ENCODE data around the gene HNRNPL. TPM values are rescaled to one million over a fixed set of nuclear protein-coding genes. Genes with fewer than 3 reads are reported as not detected.
"Not testable (repeated sequence)": the region's sequence is repeated elsewhere in the genome, so short reads cannot be mapped to it uniquely, and the experiment has no call there.

Gene HNRNPL
- total and polyA plus RNA-seq, 2 donors from 2014 or later = 168 to 278 TPM

DNA sequence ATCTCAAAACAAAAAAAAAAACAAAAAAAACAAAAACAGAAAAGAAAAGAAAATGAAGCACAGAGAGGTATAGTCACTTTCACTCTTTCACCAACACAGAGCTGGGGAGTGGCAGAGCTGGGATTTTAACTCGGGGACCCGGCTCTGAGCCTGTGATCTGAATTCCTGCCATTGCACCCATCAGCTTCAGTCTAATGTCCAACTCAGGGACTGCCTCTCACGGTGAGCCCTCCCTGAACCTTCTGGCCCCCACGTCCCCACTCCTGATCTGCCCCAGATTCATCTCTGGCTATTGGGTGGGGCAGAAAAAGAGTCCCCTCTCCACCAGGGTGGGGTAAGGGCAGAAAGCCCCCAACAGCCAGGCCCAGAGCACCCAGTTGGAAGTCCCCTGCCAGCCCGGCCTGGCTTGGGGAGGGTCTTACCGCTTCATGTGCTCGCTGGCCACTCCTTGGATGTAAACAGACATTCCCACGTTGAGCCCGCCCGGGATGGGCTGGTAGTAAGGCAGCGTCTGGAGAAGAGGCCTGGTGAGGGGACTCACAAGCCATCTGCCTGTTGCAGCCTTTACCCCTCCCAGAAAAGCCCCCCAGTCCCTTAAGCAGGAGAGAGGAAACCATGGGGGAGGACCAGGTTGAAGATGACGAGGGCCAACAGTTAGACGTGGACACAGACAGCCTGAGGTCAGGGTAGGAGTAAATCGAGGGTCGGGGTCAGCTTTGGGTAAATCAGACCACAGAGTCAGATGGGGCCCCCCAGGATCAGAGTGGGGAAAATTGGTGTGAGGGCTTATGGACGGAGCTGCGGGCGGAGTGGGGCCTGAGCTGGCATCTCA, 37.6 kb downstream of the HNRNPL start:
- DNase-seq (peak in 1 of 5 donors; percentile 59), FAIRE-seq (no peak)
- Histone ChIP-seq H3K9ac (ENCODE audit: low read length in 3 of 3) (no peak overlapping the region), H3K36me3 (ENCODE audit: control insufficient read depth in 2 of 3, insufficient read depth in 3 of 3, low read length in 3 of 3) (peaks cover 0 to 15% (median 14%) of the 10 kb centered on the region in 3 donors), H3K4me1 (ENCODE audit: control insufficient read depth in 2 of 3, insufficient read depth in 2 of 3, low read depth in 1 of 3, low read length in 3 of 3) (no peaks in the 10 kb centered on the region), H3K27me3 (ENCODE audit: control insufficient read depth, insufficient read depth, low read length) (no peaks in the 10 kb centered on the region), H3K4me3 (ENCODE audit: low read length in 3 of 3) (no peak overlapping the region), H3K9me3 (ENCODE audit: control insufficient read depth in 2 of 3, insufficient read depth in 1 of 3, low read length in 3 of 3) (no peaks in the 10 kb centered on the region), H3K27ac (ENCODE audit: low read depth in 2 of 2, low read length in 2 of 2) (no peak overlapping the region)
- TF ChIP-seq, protein P1, sequence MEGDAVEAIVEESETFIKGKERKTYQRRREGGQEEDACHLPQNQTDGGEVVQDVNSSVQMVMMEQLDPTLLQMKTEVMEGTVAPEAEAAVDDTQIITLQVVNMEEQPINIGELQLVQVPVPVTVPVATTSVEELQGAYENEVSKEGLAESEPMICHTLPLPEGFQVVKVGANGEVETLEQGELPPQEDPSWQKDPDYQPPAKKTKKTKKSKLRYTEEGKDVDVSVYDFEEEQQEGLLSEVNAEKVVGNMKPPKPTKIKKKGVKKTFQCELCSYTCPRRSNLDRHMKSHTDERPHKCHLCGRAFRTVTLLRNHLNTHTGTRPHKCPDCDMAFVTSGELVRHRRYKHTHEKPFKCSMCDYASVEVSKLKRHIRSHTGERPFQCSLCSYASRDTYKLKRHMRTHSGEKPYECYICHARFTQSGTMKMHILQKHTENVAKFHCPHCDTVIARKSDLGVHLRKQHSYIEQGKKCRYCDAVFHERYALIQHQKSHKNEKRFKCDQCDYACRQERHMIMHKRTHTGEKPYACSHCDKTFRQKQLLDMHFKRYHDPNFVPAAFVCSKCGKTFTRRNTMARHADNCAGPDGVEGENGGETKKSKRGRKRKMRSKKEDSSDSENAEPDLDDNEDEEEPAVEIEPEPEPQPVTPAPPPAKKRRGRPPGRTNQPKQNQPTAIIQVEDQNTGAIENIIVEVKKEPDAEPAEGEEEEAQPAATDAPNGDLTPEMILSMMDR (IDR thresholded peaks at IDR 0.05; ENCODE audit: borderline replicate concordance, extremely low read depth, insufficient read depth) = no peak
- intact Hi-C loops (cut with DNase I) = no loop called here

DNA sequence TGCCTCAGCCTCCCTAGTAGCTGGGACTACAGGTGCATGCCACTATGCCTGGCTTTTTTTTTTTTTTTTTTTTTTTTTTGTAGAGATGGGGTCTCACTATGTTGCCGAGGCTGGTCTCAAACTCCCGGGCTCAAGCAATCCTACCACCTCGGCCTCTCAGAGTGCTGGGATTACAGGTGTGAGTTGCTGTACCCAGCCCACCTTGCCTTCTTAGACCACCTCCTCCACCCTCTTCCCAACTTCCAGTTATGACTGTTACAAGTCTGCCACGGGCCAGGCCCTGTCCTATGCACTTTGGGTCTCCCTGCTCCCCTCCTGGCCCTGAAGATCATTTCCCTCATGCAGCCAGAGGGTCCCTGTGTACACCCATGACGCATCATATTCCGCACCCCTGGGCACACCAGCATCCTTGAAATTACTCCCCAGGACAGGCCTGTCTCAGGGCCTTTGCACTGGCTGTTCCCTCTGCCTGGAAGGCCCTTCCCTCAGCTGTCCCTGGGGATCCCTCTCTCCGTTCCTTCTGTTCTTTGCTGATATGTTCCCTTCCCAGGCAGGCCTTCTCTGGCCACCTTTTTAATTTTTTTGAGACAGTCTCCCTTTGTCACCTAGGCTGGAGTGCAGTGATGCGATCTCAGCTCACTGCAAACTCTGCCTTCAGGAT, 40.1 kb downstream of the HNRNPL start:
- FAIRE-seq (no peak), DNase-seq (peak in 1 of 5 donors; percentile 9)
- no peaks in the 10 kb centered on the region for H3K27me3 ChIP-seq (ENCODE audit: control insufficient read depth, insufficient read depth, low read length)
- intact Hi-C loops (cut with DNase I) = loop anchor here (10.0 kb wide), 1 partner anchor 55 kb away; no protein-coding TSS in a partner anchor
- H3K36me3 ChIP-seq (ENCODE audit: control insufficient read depth in 2 of 3, insufficient read depth in 3 of 3, low read length in 3 of 3) = no peaks in the 10 kb centered on the region
- H3K9me3 ChIP-seq (ENCODE audit: control insufficient read depth in 2 of 3, insufficient read depth in 1 of 3, low read length in 3 of 3) = no peaks in the 10 kb centered on the region
- no peak overlapping the region for H3K27ac ChIP-seq (ENCODE audit: low read depth in 2 of 2, low read length in 2 of 2)
- no peak overlapping the region for H3K9ac ChIP-seq (ENCODE audit: low read length in 3 of 3)
- TF ChIP-seq, protein P1 (IDR thresholded peaks at IDR 0.05; ENCODE audit: borderline replicate concordance, extremely low read depth, insufficient read depth) = no peak
- peaks cover 0 to 2% (median 0%) of the 10 kb centered on the region in 3 donors for H3K4me1 ChIP-seq (ENCODE audit: control insufficient read depth in 2 of 3, insufficient read depth in 2 of 3, low read depth in 1 of 3, low read length in 3 of 3)
- H3K4me3 ChIP-seq (ENCODE audit: low read length in 3 of 3) = no peak overlapping the region

DNA sequence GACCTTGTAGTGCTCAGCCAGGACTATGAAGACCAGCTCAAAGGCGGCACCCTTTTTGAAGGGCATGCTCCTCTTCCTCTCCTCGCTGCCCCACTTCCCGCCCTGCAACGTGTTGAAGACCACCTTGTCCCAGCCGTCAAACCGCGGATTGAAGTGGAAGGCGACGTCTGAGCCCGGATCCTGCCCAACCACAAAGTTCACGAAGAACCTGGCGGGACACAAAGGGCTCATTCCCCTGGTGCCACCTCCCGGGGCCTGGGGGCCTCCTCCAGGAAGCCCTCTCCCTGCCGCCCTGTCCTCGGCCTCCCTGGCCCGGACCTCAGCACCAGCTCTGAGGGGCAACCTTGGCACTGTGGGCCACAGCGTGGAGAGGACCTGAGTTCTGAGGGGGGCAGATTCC, 41.0 kb downstream of the HNRNPL start:
- Histone ChIP-seq H3K4me1 (ENCODE audit: control insufficient read depth in 2 of 3, insufficient read depth in 2 of 3, low read depth in 1 of 3, low read length in 3 of 3) (peaks cover 0 to 2% (median 0%) of the 10 kb centered on the region in 3 donors), H3K27me3 (ENCODE audit: control insufficient read depth, insufficient read depth, low read length) (no peaks in the 10 kb centered on the region), H3K36me3 (ENCODE audit: control insufficient read depth in 2 of 3, insufficient read depth in 3 of 3, low read length in 3 of 3) (no peaks in the 10 kb centered on the region), H3K4me3 (ENCODE audit: low read length in 3 of 3) (no peak overlapping the region), H3K9ac (ENCODE audit: low read length in 3 of 3) (no peak overlapping the region), H3K9me3 (ENCODE audit: control insufficient read depth in 2 of 3, insufficient read depth in 1 of 3, low read length in 3 of 3) (no peaks in the 10 kb centered on the region), H3K27ac (ENCODE audit: low read depth in 2 of 2, low read length in 2 of 2) (no peak overlapping the region)
- FAIRE-seq (no peak), DNase-seq (peak in 1 of 5 donors; percentile 58)
- TF ChIP-seq, protein P1 (IDR thresholded peaks at IDR 0.05; ENCODE audit: borderline replicate concordance, extremely low read depth, insufficient read depth) = no peak
- intact Hi-C loops (cut with DNase I) = loop anchor here (10.0 kb wide), 1 partner anchor 54 kb away; no protein-coding TSS in a partner anchor

DNA sequence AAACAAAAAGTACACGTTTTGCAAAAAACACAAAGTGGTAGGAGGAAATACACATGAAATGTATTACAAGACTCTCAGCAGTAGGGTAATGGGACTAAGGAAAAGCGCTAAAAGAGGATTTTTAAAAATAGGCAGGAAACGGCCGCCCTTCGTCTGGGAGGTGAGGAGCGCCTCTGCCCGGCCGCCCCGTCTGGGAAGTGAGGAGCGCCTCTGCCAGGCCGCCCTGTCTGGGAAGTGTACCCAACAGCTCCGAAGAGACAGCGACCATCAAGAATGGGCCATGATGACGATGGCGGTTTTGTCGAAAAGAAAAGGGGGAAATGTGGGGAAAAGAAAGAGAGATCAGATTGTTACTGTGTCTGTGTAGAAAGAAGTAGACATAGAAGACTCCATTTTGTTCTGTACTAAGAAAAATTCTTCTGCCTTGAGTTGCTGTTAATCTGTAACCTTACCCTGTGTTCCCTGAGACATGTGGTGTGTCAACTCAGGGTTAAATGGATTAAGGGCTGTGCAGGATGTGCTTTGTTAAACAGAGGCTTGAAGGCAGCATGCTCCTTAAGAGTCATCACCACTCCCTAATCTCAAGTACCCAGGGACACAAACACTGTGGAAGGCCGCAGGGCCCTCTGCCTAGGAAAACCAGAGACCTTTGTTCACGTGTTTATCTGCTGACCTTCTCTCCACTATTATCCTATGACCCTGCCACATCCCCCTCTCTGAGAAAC, 42.2 kb downstream of the HNRNPL start:
- H3K4me1 ChIP-seq (ENCODE audit: control insufficient read depth in 2 of 3, insufficient read depth in 2 of 3, low read depth in 1 of 3, low read length in 3 of 3); H3K27me3 ChIP-seq (ENCODE audit: control insufficient read depth, insufficient read depth, low read length); H3K27ac ChIP-seq (ENCODE audit: low read depth in 2 of 2, low read length in 2 of 2); FAIRE-seq; H3K9me3 ChIP-seq (ENCODE audit: control insufficient read depth in 2 of 3, insufficient read depth in 1 of 3, low read length in 3 of 3); H3K36me3 ChIP-seq (ENCODE audit: control insufficient read depth in 2 of 3, insufficient read depth in 3 of 3, low read length in 3 of 3); H3K9ac ChIP-seq (ENCODE audit: low read length in 3 of 3); H3K4me3 ChIP-seq (ENCODE audit: low read length in 3 of 3): not testable (repeated sequence)
- intact Hi-C loops (cut with DNase I) = loop anchor here (10.0 kb wide), 1 partner anchor 53 kb away; no protein-coding TSS in a partner anchor
- DNase-seq = peak in 3 of 5 donors; percentile 10 to 54 (median 34)

Data from kidney (tissue), 14 donors.